IPS-15b (cell line): Measurements from ENCODE around the gene MYF6.

ENCODE experiments used
- H3K27me3 ChIP-seq: one replicate; pipeline ENCODE4 v1.6.1; 2013; ENCODE audit warnings: low read length; ENCODE audit not compliant: control insufficient read depth, insufficient read depth
- H3K36me3 ChIP-seq: one replicate; pipeline ENCODE4 v1.6.1; 2013; ENCODE audit warnings: low read length; ENCODE audit not compliant: control insufficient read depth, insufficient read depth
- H3K4me1 ChIP-seq: one replicate; pipeline ENCODE4 v1.6.1; 2013; ENCODE audit warnings: mild to moderate bottlenecking, low read length; ENCODE audit not compliant: control insufficient read depth, insufficient read depth
- H3K4me3 ChIP-seq: one replicate; pipeline ENCODE4 v1.5.1; 2013; ENCODE audit warnings: low read depth, low read length
- H3K9ac ChIP-seq: one replicate; pipeline ENCODE4 v1.6.1; 2013; ENCODE audit warnings: low read depth, mild to moderate bottlenecking, low read length
- H3K9me3 ChIP-seq: one replicate; pipeline ENCODE4 v1.6.1; 2013; ENCODE audit warnings: mild to moderate bottlenecking, low read length; ENCODE audit not compliant: control insufficient read depth, insufficient read depth

The MYF6 gene

DNA sequence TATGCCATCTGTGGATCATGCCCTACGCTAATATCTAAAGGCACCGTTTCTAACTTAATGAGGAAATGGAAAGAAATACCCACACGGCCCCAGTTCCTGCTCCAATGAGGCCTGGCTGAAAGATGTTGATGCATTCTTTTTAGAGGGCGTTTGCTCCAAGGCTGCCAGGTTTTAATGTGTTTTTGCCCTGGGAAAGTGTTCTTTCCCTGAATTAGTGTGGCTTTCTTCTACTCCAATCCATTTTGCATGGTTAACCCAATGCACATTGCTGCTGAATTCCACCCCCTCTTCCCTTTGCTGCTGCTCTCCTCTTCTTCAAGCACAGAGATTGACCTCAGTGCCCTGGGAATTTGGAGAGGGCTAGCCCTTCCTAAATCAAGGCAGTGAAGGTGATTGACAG is 10.4 kb downstream of the MYF6 start:
- peaks cover 55% of the 10 kb centered on the region for H3K27me3 ChIP-seq
- H3K4me3 ChIP-seq, result no peak overlapping the region
- H3K9ac ChIP-seq, result no peak overlapping the region
- no peaks in the 10 kb centered on the region for H3K9me3 ChIP-seq
- peaks cover 21% of the 10 kb centered on the region for H3K4me1 ChIP-seq
- H3K36me3 ChIP-seq, result no peaks in the 10 kb centered on the region

DNA sequence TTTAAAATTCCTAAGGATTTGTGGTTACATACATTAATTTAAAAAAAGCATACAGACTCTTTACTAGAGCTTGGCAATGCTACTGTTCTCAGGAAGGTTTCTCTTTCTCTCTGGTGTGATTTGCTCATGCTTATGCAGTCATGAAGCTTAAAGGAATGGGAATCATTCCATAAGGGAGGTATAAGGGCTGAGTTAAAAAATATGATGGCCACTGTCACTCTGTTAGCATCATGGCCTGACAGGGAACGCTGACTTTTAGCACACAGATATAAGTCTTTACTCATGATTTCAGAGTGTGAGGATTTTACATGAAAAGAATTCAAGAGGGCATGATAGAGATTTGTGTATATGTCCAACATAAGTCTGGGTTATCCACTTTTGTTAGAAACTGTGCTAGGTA is 13.1 kb downstream of the MYF6 start:
- peaks cover 34% of the 10 kb centered on the region for H3K27me3 ChIP-seq
- no peak overlapping the region for H3K4me3 ChIP-seq
- H3K4me1 ChIP-seq, result peaks cover 7% of the 10 kb centered on the region

DNA sequence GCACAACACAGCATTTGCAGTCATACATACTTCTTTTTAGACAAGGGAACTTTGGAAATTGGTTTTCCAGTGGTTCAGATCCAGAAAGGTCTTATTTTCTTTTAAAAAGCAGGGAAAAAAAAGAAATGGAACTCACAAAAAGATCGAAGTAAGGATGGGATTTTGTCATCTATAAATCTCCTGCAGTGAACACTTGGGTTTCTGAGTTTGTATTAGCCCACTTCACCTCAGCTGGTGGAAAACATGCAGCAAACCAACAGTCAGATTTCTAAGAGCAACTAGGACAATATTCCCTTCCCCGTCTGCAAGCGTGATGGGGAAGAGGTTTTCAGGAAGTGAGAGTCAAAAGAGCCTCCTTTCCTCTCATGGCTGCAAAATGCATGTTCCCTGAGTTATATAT is 13.9 kb downstream of the MYF6 start:
- Histone ChIP-seq H3K9me3 (no peaks in the 10 kb centered on the region), H3K36me3 (no peaks in the 10 kb centered on the region), H3K4me1 (peaks cover under 1% of the 10 kb centered on the region), H3K9ac (no peak overlapping the region), H3K4me3 (no peak overlapping the region), H3K27me3 (peaks cover 26% of the 10 kb centered on the region)

More for the DNA sequence above, 13.1 kb downstream of the MYF6 start:
- H3K9me3 ChIP-seq, result no peaks in the 10 kb centered on the region
- no peak overlapping the region for H3K9ac ChIP-seq
- H3K36me3 ChIP-seq, result no peaks in the 10 kb centered on the region

DNA sequence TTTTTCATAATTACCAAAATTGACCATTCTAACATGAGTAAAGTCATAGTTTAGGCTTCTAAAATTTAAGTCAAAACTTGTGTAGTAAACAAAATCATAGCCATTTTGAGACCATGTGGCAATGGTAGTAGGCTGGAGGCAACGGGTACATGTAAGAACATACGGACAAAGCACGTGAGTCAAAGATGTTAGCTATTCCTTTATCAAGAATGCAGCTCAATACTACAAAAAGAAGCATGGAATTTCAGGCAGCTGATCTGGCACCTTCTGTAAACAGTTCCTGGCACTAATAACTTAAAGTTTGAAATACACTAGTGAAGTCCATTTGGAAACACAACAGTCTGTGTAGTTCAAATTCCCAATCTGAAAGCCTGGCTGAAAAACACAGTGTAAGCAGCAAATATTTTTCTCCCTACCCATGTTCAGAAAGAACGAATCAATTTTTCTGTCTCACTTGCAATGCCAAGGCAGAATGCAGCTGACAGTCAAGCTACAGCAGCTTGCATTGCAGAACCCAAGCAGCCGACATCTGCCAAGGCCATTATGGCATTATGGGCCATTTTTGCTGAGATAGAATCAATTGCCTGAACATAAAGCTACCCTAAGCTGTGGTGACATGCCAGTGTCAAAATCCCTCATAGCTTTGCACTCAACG is 38.5 kb downstream of the MYF6 start:
- no peaks in the 10 kb centered on the region for H3K27me3 ChIP-seq

DNA sequence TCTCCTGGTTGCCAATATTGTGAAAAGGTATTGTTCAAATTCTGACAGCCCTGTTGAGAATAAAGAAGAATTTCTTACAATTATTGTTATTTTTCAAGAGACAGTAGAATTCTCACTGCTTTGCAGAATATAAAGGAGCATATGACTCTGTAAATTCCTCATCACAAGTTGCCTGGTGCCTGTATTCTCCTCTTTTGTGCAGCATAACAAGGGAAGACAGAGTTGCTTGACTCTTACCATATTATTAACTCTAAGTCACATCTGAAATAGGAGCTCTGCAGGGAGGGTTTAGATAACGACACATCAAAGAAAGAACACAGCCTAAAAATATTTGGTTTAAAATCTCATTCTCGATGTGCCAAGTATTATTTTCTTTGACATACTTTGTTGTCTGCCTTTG is 40.4 kb downstream of the MYF6 start:
- H3K4me1 ChIP-seq, result no peaks in the 10 kb centered on the region
- H3K9me3 ChIP-seq, result no peaks in the 10 kb centered on the region
- no peak overlapping the region for H3K9ac ChIP-seq
- no peaks in the 10 kb centered on the region for H3K36me3 ChIP-seq
- no peaks in the 10 kb centered on the region for H3K27me3 ChIP-seq
- H3K4me3 ChIP-seq, result no peak overlapping the region

More for the DNA sequence above, 38.5 kb downstream of the MYF6 start:
- Histone ChIP-seq H3K36me3 (no peaks in the 10 kb centered on the region), H3K9ac (no peak overlapping the region), H3K4me1 (no peaks in the 10 kb centered on the region), H3K4me3 (no peak overlapping the region), H3K9me3 (no peaks in the 10 kb centered on the region)

DNA sequence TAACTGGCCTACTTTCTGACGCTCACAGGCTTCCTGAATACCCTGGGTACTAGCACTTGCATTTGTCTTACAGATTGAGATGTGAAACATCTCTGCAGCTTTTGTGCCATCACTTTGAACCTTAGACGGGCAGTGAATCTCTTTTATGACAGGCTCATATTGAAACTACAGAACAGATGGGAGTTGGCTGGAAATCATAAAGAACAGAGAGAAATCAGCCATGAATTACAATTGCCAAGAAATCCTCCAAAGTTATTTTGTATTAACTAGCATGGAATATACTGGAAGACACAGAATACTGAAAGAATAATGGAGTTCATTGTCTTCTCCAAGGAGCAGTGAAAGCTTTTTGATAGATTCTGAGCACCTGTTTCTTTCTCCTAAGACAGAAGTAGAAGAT is 42.0 kb downstream of the MYF6 start:
- Histone ChIP-seq H3K9ac (no peak overlapping the region), H3K4me3 (no peak overlapping the region), H3K9me3 (no peaks in the 10 kb centered on the region), H3K36me3 (no peaks in the 10 kb centered on the region), H3K4me1 (no peaks in the 10 kb centered on the region), H3K27me3 (no peaks in the 10 kb centered on the region)

DNA sequence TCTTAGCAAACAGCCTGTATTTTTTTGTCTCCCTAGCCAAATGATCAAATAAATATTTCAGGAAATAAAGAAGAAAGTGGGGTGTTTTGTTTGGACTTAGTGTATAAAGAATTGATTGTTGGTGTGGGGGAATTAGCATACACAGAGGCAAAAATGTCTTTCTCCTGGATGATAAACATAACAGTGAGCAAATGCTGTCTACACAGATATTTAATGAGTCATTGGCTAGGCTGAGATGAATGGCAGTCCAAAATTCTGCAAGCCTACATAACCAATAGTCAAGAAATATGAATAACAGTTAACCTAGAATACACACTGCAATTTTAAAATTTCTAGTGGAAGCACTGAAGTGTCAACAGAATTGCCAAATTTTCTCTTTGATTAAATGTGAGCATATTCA is 45.0 kb downstream of the MYF6 start:
- Histone ChIP-seq H3K9ac (no peak overlapping the region), H3K9me3 (no peaks in the 10 kb centered on the region), H3K4me3 (no peak overlapping the region), H3K27me3 (no peaks in the 10 kb centered on the region), H3K36me3 (no peaks in the 10 kb centered on the region), H3K4me1 (no peaks in the 10 kb centered on the region)

DNA sequence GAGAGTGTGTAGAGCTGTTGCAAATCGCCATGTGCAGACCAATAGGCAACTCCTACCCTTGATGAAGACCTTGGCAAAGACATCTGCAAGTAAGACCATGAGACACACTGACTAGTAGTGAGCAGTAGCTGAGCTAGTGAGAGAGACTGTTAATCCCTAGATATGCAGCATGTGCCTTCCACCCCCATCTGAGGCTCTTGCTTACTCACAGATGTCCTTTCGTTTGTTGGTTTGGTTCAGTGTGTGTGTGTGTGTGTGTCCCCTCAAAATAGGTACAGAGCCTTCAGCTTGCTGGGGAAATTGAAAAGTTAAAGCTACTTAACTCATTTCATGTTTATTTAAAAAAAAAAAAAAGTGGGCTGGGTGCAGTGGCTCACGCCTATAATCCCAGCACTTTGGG is 46.8 kb downstream of the MYF6 start:
- Histone ChIP-seq H3K4me1 (no peaks in the 10 kb centered on the region), H3K36me3 (no peaks in the 10 kb centered on the region), H3K9me3 (no peaks in the 10 kb centered on the region), H3K27me3 (no peaks in the 10 kb centered on the region), H3K9ac (no peak overlapping the region), H3K4me3 (no peak overlapping the region)

DNA sequence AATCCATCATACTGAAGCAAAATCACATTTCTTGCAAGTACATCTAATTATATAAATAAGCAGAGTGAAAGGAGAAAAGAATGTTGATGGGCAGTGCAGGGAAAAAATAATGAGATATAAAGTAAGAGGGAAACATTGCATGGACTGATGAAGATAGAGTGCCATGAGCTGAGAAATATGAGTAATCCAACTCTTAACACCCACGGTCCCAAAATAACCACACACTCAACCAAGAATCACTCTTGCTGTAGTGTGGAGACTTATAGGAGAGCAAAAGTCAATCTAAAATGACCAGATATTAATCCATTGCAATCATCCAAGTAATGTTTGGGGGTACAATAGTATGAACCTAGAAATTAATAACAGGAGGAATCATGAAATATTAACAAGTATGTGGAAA is 49.4 kb downstream of the MYF6 start:
- H3K4me1 ChIP-seq, result peaks cover 3% of the 10 kb centered on the region

More for the DNA sequence above, 49.4 kb downstream of the MYF6 start:
- Histone ChIP-seq H3K9me3 (no peaks in the 10 kb centered on the region), H3K27me3 (no peaks in the 10 kb centered on the region), H3K36me3 (no peaks in the 10 kb centered on the region), H3K9ac (no peak overlapping the region), H3K4me3 (no peak overlapping the region)
